Effector CD8-positive, alpha-beta T cell (primary cell): Measurements from ENCODE around the gene HOXD10.

Experiments
- DNase-seq: peaks from one replicate; lab custom pipeline; 2025; lab: John Stamatoyannopoulos, UW

Gene HOXD10

DNA sequence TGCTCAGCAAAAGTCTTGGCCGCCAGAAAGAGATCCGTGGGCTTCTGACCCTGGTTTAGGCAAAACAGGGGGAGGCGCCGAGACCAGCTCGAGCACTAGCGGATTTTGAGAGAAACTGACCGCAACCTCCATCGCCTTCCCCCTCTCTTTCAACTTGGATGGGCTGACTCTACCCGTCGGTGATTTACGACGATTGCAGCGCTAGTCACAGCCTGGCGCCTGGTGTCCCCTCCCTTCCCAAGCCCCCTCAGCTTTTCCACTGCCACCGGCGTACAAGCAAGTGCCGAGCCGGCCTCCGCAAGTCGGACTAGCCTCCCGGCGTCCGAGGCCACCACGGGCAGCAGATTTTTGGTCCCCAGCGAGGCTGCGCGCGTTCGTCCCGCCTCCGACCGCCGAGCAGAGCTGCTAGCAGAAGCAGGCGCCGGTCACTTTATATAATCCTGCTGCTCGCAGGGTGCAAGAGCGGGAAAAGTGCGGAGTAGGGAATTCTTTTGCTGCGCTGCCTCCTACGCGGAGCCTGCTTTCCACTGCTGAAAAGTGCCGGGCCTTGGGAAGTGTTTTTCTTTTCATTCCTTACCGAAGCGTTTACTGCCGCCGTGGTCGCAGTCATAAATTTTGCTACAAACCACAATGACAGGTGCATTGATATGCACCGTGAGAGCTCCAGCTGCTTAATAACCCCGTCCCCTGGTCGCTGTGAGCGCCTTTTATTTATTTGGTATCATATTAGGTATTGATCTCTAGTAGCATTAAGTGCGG lies 48.2 kb downstream of the HOXD10 start:
- DNase-seq, result no peak

DNA sequence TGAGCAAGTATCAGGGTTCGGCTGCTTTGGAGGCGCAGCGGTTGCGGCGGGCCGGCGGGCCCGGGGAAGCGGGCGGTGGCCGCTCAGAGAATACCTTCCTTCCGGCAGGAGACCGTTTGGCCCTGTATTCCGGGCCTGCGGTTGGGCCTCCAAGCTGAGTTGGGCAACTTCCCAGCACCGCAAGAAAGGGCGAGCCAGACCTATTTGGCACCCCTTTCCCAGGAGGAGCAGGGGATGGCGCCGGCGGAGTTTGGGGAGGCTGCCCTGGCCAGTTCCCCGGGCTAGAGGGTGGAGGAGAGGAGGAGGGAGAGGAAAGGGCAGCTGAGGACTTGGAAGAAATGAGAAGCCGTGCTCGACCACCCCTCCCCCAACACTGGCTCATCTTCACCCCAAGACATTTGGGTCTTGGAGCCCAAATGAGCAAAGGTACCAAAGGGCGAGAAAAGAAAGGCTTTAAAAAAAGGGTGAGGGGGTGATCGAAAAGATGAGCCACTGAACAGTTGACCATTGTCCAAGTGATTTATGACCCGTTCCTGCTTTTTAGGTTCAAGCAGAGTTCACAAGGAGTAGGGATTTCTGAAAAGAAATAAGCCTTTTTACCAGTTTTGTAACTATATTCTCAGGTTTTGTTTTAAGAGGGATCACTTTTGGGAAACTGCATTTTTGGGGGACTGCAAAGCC lies 48.9 kb downstream of the HOXD10 start:
- DNase-seq, result no peak

- no peak for DNase-seq
These were observed 49.7 kb downstream of the HOXD10 start for GRCh38 chr2:176166272-176166671.

- DNase-seq, result no peak
These were observed 50.8 kb downstream of the HOXD10 start for GRCh38 chr2:176167398-176167797.

GRCh38 chr2:176169181-176169580 lies 52.6 kb downstream of the HOXD10 start:
- no peak for DNase-seq
